Loucy (cell line): Measurements from ENCODE around the gene HIRA.

Source experiments
- H2AFZ ChIP-seq: fragments of 200-600 bp; sonication (generic); 2 replicates; pipeline ENCODE4 v1.6.0; 2016; ENCODE audit warnings: antibody characterized with exemption, mild to moderate bottlenecking, low read length, moderate library complexity
- H3F3A ChIP-seq: fragments of 200-600 bp; 2 replicates; pipeline ENCODE4 v1.6.0; 2016; ENCODE audit warnings: antibody characterized with exemption, low read depth, mild to moderate bottlenecking
- H3K27me3 ChIP-seq: fragments of 200-600 bp; sonication (generic); 2 replicates; pipeline ENCODE4 v1.6.1; 2014; ENCODE audit warnings: low read length, mild to moderate bottlenecking; ENCODE audit not compliant: insufficient read depth, poor library complexity, severe bottlenecking
- H3K36me3 ChIP-seq: fragments of 200-600 bp; sonication (generic); 2 replicates; pipeline ENCODE4 v1.6.1; 2016; ENCODE audit warnings: low read length; ENCODE audit not compliant: insufficient read depth
- H3K4me1 ChIP-seq: fragments of 200-600 bp; sonication (generic); 2 replicates; pipeline ENCODE4 v1.5.1; 2014; ENCODE audit warnings: low read length, mild to moderate bottlenecking; ENCODE audit not compliant: insufficient read depth, poor library complexity, severe bottlenecking
- H3K4me2 ChIP-seq: fragments of 200-600 bp; sonication (generic); 2 replicates; pipeline ENCODE4 v1.6.0; 2014; ENCODE audit warnings: antibody characterized with exemption, low read length, low read depth, mild to moderate bottlenecking; ENCODE audit not compliant: poor library complexity, severe bottlenecking
- H3K4me3 ChIP-seq: fragments of 200-600 bp; sonication (generic); 2 replicates; pipeline ENCODE4 v1.5.1; 2014; ENCODE audit warnings: low read length, mild to moderate bottlenecking, mixed read lengths; ENCODE audit not compliant: poor library complexity, severe bottlenecking
- H3K79me2 ChIP-seq: fragments of 200-600 bp; sonication (generic); 2 replicates; pipeline ENCODE4 v1.6.1; 2014; ENCODE audit warnings: low read length; ENCODE audit not compliant: insufficient read depth
- H3K9ac ChIP-seq: fragments of 200-600 bp; sonication (generic); 2 replicates; pipeline ENCODE4 v1.6.0; 2014; ENCODE audit warnings: mild to moderate bottlenecking, low read depth, low read length, moderate library complexity; ENCODE audit not compliant: poor library complexity, severe bottlenecking
- H3K9me2 ChIP-seq: fragments of 200-600 bp; sonication (generic); replicated peaks from 2 replicates; pipeline ENCODE4 v1.6.1; 2016; ENCODE audit warnings: low read depth, low read length, mixed read lengths
- H3K9me3 ChIP-seq: fragments of 200-600 bp; sonication (generic); 2 replicates; pipeline ENCODE4 v1.6.1; 2014; ENCODE audit warnings: mild to moderate bottlenecking, antibody characterized with exemption, low read length, low read depth; ENCODE audit not compliant: insufficient read depth
- H4K20me1 ChIP-seq: fragments of 200-600 bp; sonication (generic); 2 replicates; pipeline ENCODE4 v1.6.0; 2014; ENCODE audit warnings: antibody characterized with exemption, low read length, mild to moderate bottlenecking; ENCODE audit not compliant: insufficient read depth, poor library complexity, severe bottlenecking
- EZH2phosphoT487 ChIP-seq: fragments of 200-600 bp; IDR thresholded peaks from 2 replicates; pipeline ENCODE4 v1.6.1; 2018; ENCODE audit warnings: antibody characterized with exemption, mild to moderate bottlenecking, moderate library complexity, borderline replicate concordance
- TF ChIP-seq, protein P1 (sequence below): fragments of 200-600 bp; sonication (generic); conservative IDR thresholded peaks from 2 replicates; pipeline ENCODE4 v1.5.1; 2014; ENCODE audit warnings: mild to moderate bottlenecking, antibody characterized with exemption, low read length

HIRA gene

DNA sequence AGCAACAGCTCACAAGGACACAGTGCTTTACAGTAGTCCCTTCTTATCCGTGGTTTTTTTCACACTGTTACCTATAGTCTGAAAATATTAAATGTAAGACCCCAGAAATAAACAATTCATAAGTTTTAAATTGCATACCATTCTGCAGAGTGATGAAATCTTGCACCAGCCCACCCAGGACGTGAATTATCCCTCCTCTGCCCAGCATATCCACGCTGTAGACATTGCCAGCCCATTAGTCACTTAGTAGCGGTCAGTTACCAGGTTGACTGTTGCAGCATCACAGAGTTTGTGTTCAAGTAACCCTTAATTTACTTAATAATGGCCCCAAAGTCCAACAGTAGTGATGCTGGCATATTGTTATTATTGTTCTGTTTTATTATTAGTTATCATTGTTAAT, 143.6 kb downstream of the HIRA start:
- H3K36me3 ChIP-seq, result no peaks in the 10 kb centered on the region
- H3K4me1 ChIP-seq, result peaks cover 29% of the 10 kb centered on the region

DNA sequence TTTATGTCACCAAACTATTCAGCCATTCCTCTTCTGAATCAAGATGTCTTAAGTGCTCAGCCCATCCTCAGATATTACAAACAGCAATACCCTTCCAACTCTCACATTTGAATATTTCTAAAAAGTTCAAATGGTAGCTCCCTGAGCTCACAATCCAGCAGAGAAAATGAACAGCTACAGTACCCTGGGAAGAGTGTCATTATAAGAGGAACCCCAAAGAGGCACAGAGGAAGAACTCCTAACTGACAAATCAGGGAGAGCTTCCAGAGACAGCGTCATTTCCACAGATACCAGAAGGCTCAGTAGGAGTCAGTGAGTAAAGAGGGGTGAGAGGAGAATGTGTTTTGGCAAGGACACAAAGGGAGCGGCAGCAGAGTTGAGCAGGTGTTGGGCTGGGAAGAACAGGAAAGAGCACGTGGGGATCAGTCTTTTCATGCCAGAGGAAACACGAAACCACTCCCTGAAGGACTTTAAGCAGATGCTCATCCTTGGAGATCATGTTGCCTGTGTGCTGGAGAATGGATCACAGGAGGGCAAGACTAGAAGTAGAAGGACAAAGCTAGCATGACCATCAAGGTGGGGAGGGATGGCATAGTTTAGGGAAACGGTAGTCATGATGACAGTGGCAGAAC, 144.3 kb downstream of the HIRA start:
- Histone ChIP-seq H3K9me3 (no peaks in the 10 kb centered on the region), H3K9ac (no peak overlapping the region), H3K27me3 (no peaks in the 10 kb centered on the region), H2AFZ (no peak overlapping the region), H3F3A (no peaks in the 10 kb centered on the region), H3K36me3 (no peaks in the 10 kb centered on the region), H3K79me2 (no peaks in the 10 kb centered on the region), H3K4me2 (no peak overlapping the region), H4K20me1 (no peaks in the 10 kb centered on the region), H3K9me2 (no peaks in the 10 kb centered on the region), H3K4me3 (no peak overlapping the region), H3K4me1 (peaks cover 22% of the 10 kb centered on the region)
- TF ChIP-seq EZH2phosphoT487, result no peak
- TF ChIP-seq, protein P1, sequence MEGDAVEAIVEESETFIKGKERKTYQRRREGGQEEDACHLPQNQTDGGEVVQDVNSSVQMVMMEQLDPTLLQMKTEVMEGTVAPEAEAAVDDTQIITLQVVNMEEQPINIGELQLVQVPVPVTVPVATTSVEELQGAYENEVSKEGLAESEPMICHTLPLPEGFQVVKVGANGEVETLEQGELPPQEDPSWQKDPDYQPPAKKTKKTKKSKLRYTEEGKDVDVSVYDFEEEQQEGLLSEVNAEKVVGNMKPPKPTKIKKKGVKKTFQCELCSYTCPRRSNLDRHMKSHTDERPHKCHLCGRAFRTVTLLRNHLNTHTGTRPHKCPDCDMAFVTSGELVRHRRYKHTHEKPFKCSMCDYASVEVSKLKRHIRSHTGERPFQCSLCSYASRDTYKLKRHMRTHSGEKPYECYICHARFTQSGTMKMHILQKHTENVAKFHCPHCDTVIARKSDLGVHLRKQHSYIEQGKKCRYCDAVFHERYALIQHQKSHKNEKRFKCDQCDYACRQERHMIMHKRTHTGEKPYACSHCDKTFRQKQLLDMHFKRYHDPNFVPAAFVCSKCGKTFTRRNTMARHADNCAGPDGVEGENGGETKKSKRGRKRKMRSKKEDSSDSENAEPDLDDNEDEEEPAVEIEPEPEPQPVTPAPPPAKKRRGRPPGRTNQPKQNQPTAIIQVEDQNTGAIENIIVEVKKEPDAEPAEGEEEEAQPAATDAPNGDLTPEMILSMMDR, result no peak

More for the DNA sequence above, 143.6 kb downstream of the HIRA start:
- no peaks in the 10 kb centered on the region for H3K79me2 ChIP-seq
- no peak overlapping the region for H2AFZ ChIP-seq
- no peaks in the 10 kb centered on the region for H4K20me1 ChIP-seq
- H3K4me3 ChIP-seq, result no peak overlapping the region
- no peaks in the 10 kb centered on the region for H3K9me3 ChIP-seq
- no peak overlapping the region for H3K9ac ChIP-seq
- H3K27me3 ChIP-seq, result no peaks in the 10 kb centered on the region
- no peak for TF ChIP-seq EZH2phosphoT487
- TF ChIP-seq, protein P1, result no peak
- H3F3A ChIP-seq, result no peaks in the 10 kb centered on the region
- H3K4me2 ChIP-seq, result no peak overlapping the region
- no peaks in the 10 kb centered on the region for H3K9me2 ChIP-seq

DNA sequence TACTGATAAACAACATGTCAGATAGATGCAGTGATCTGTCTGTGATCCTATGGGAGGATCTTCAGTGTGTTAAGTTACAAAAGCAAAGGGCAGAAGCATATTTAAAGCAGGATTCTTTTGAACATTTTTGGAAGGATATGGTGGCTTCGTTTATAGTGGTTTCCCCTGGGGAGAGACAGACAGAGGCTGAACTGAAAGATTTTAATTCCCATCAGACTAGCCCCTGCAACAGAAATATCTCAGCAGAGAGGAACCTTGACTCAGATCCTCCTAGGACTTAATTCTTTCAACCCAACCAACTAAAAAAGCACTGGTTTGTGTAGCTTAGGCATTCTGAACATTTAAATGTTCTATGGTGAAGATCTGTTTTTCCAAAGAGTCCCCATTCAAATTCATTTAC, 145.7 kb downstream of the HIRA start:
- peaks cover 16% of the 10 kb centered on the region for H3K4me1 ChIP-seq
- no peaks in the 10 kb centered on the region for H3K36me3 ChIP-seq
- no peaks in the 10 kb centered on the region for H3K9me3 ChIP-seq
- no peak for TF ChIP-seq EZH2phosphoT487
- TF ChIP-seq, protein P1, result no peak
- no peak overlapping the region for H2AFZ ChIP-seq
- no peak overlapping the region for H3K4me2 ChIP-seq
- no peaks in the 10 kb centered on the region for H4K20me1 ChIP-seq
- H3K4me3 ChIP-seq, result no peak overlapping the region
- no peaks in the 10 kb centered on the region for H3F3A ChIP-seq
- H3K9ac ChIP-seq, result no peak overlapping the region
- H3K27me3 ChIP-seq, result no peaks in the 10 kb centered on the region
- no peaks in the 10 kb centered on the region for H3K79me2 ChIP-seq
- no peaks in the 10 kb centered on the region for H3K9me2 ChIP-seq
